AG10803 (cell line): Measurements from ENCODE around the gene MCTP2.
"Not testable (repeated sequence)": the region's sequence is repeated elsewhere in the genome, so short reads cannot be mapped to it uniquely, and the experiment has no call there.

Experiments used
- DNase-seq: peaks from one replicate; pipeline ENCODE4 v3.0.0; 2010; ENCODE audit warnings: low read depth
- H3K4me3 ChIP-seq: 2 replicates; pipeline ENCODE4 v1.5.1; 2011; ENCODE audit warnings: mild to moderate bottlenecking, low read length, control low read depth
- CTCF ChIP-seq: conservative IDR thresholded peaks from 2 replicates; pipeline ENCODE4 v1.5.1; 2011; ENCODE audit warnings: mild to moderate bottlenecking, low read length, control low read depth, inconsistent platforms

MCTP2 gene

GRCh38 chr15:94242257-94242656, 10.9 kb downstream of the MCTP2 start:
- TF ChIP-seq CTCF, result no peak
- DNase-seq, result no peak
- H3K4me3 ChIP-seq, result no peak overlapping the region

GRCh38 chr15:94243003-94243402, 11.6 kb downstream of the MCTP2 start:
- not testable (repeated sequence) for H3K4me3 ChIP-seq, DNase-seq

- H3K4me3 ChIP-seq, result no peak overlapping the region
- DNase-seq, result no peak
- TF ChIP-seq CTCF, result no peak
Observed at GRCh38 chr15:94243418-94243817, 12.1 kb downstream of the MCTP2 start.

GRCh38 chr15:94246016-94246415, 14.7 kb downstream of the MCTP2 start:
- DNase-seq, result no peak
- H3K4me3 ChIP-seq, result no peak overlapping the region
- no peak for TF ChIP-seq CTCF

- no peak overlapping the region for H3K4me3 ChIP-seq
- TF ChIP-seq CTCF, result no peak
- no peak for DNase-seq
Observed at GRCh38 chr15:94247789-94248638, 16.7 kb downstream of the MCTP2 start.

- TF ChIP-seq CTCF, result no peak
- DNase-seq, result no peak
- H3K4me3 ChIP-seq, result no peak overlapping the region
Observed at GRCh38 chr15:94250801-94251200, 19.4 kb downstream of the MCTP2 start.

- no peak for TF ChIP-seq CTCF
- DNase-seq, result no peak
- H3K4me3 ChIP-seq, result no peak overlapping the region
Observed at GRCh38 chr15:94252223-94252766, 20.9 kb downstream of the MCTP2 start.
